ENCODE measurements around the gene ZNF143. TPM values are rescaled to one million over a fixed set of nuclear protein-coding genes. Genes with fewer than 3 reads are reported as not detected.
A peak's percentile ranks its signal among the peaks of the same experiment; 100 is the strongest.

Gene ZNF143
- total RNA-seq, 1 donor from 2014 or later, result 16.6 TPM

GRCh38 chr11:9566561-9567063, 105.8 kb downstream of the ZNF143 start:
- Mint-ChIP-seq H3K27ac (ENCODE audit: unreplicated experiment) (peak overlapping the region; percentile 100), H3K4me3 (ENCODE audit: unreplicated experiment) (no peak overlapping the region), H3K27me3 (ENCODE audit: low read depth) (no peaks in the 10 kb centered on the region), H3K9me3 (ENCODE audit: low read depth) (peaks cover 8% of the 10 kb centered on the region), H3K4me1 (ENCODE audit: low read depth) (peaks cover 57% of the 10 kb centered on the region), H3K36me3 (ENCODE audit: low read depth) (peaks cover 4% of the 10 kb centered on the region)
- no peak for DNase-seq (ENCODE audit: low spot score)
- no peak for TF ChIP-seq CTCF (IDR thresholded peaks at IDR 0.05)

GRCh38 chr11:9567401-9567800, 106.6 kb downstream of the ZNF143 start:
- Mint-ChIP-seq H3K4me3 (ENCODE audit: unreplicated experiment) (no peak overlapping the region), H3K27ac (ENCODE audit: unreplicated experiment) (peak overlapping the region; percentile 100), H3K9me3 (ENCODE audit: low read depth) (peaks cover under 1% of the 10 kb centered on the region), H3K36me3 (ENCODE audit: low read depth) (peaks cover under 1% of the 10 kb centered on the region), H3K4me1 (ENCODE audit: low read depth) (peaks cover 65% of the 10 kb centered on the region), H3K27me3 (ENCODE audit: low read depth) (no peaks in the 10 kb centered on the region)
- no peak for DNase-seq (ENCODE audit: low spot score)
- no peak for TF ChIP-seq CTCF (IDR thresholded peaks at IDR 0.05)

- Mint-ChIP-seq H3K9me3 (ENCODE audit: low read depth) (no peaks in the 10 kb centered on the region), H3K4me3 (ENCODE audit: unreplicated experiment) (peak overlapping the region; percentile 62), H3K36me3 (ENCODE audit: low read depth) (no peaks in the 10 kb centered on the region), H3K4me1 (ENCODE audit: low read depth) (peaks cover 66% of the 10 kb centered on the region), H3K27ac (ENCODE audit: unreplicated experiment) (peak overlapping the region; percentile 100), H3K27me3 (ENCODE audit: low read depth) (no peaks in the 10 kb centered on the region)
- TF ChIP-seq CTCF (IDR thresholded peaks at IDR 0.05), result no peak
- no peak for DNase-seq (ENCODE audit: low spot score)
Observed at GRCh38 chr11:9568161-9568853, 107.5 kb downstream of the ZNF143 start.

- H3K4me3 Mint-ChIP-seq (ENCODE audit: unreplicated experiment), result peak overlapping the region; percentile 62
- no peak for DNase-seq (ENCODE audit: low spot score)
- no peaks in the 10 kb centered on the region for H3K36me3 Mint-ChIP-seq (ENCODE audit: low read depth)
- peak overlapping the region; percentile 100 for H3K27ac Mint-ChIP-seq (ENCODE audit: unreplicated experiment)
- no peak for TF ChIP-seq CTCF (IDR thresholded peaks at IDR 0.05)
- no peaks in the 10 kb centered on the region for H3K9me3 Mint-ChIP-seq (ENCODE audit: low read depth)
- H3K27me3 Mint-ChIP-seq (ENCODE audit: low read depth), result no peaks in the 10 kb centered on the region
- peaks cover 66% of the 10 kb centered on the region for H3K4me1 Mint-ChIP-seq (ENCODE audit: low read depth)
Observed at GRCh38 chr11:9568854-9569587, 108.2 kb downstream of the ZNF143 start.

- H3K27ac Mint-ChIP-seq (ENCODE audit: unreplicated experiment), result peak overlapping the region; percentile 100
- no peak for TF ChIP-seq CTCF (IDR thresholded peaks at IDR 0.05)
- no peak for DNase-seq (ENCODE audit: low spot score)
- H3K9me3 Mint-ChIP-seq (ENCODE audit: low read depth), result no peaks in the 10 kb centered on the region
- H3K36me3 Mint-ChIP-seq (ENCODE audit: low read depth), result no peaks in the 10 kb centered on the region
- H3K27me3 Mint-ChIP-seq (ENCODE audit: low read depth), result no peaks in the 10 kb centered on the region
- peaks cover 64% of the 10 kb centered on the region for H3K4me1 Mint-ChIP-seq (ENCODE audit: low read depth)
- peak overlapping the region; percentile 62 for H3K4me3 Mint-ChIP-seq (ENCODE audit: unreplicated experiment)
Observed at GRCh38 chr11:9569588-9570164, 108.9 kb downstream of the ZNF143 start.

Data from chondrocyte (in vitro differentiated cells).